Liver (tissue), 3 donors: ENCODE data around the gene ARHGAP36.

Source experiments
- ATF3 ChIP-seq: IDR thresholded peaks from 2 replicates; pipeline ENCODE4 v1.6.1; 2016; ENCODE audit warnings: antibody characterized with exemption
- CTCF ChIP-seq: fragments of 150-350 bp; IDR thresholded peaks from 2 replicates; pipeline ENCODE4 v1.5.1; 2017; ENCODE audit warnings: improper control_type of control experiment, low read depth, low read length; ENCODE audit not compliant: missing input control
- FOXA1 ChIP-seq: IDR thresholded peaks from 2 replicates; pipeline ENCODE4 v1.6.1; 2016; ENCODE audit warnings: antibody characterized with exemption
- MAX ChIP-seq: IDR thresholded peaks from 2 replicates; pipeline ENCODE4 v1.6.1; 2016; ENCODE audit warnings: antibody characterized with exemption
- NR2F2 ChIP-seq: IDR thresholded peaks from 2 replicates; pipeline ENCODE4 v1.6.1; 2016; ENCODE audit warnings: antibody characterized with exemption
- RAD21 ChIP-seq, 2 donors: IDR thresholded peaks; 2 replicates each; pipeline ENCODE4 v1.6.1; 2016; ENCODE audit warnings: antibody characterized with exemption in 2 of 2, mild to moderate bottlenecking in 2 of 2
- REST ChIP-seq: IDR thresholded peaks from 2 replicates; pipeline ENCODE4 v1.6.1; 2016; ENCODE audit warnings: antibody characterized with exemption, mild to moderate bottlenecking
- SP1 ChIP-seq: IDR thresholded peaks from 2 replicates; pipeline ENCODE4 v1.6.1; 2018; ENCODE audit warnings: antibody characterized with exemption, mild to moderate bottlenecking
- TAF1 ChIP-seq: conservative IDR thresholded peaks from 2 replicates; pipeline ENCODE4 v1.6.1; 2016; ENCODE audit warnings: antibody characterized with exemption, mild to moderate bottlenecking
- YY1 ChIP-seq: IDR thresholded peaks from 2 replicates; pipeline ENCODE4 v1.6.1; 2016; ENCODE audit warnings: antibody characterized with exemption, mild to moderate bottlenecking
- ZBTB33 ChIP-seq: IDR thresholded peaks from 2 replicates; pipeline ENCODE4 v1.6.1; 2016; ENCODE audit warnings: antibody characterized with exemption
- donor health status: healthy.
- donor health status: healthy.

- TF ChIP-seq ATF3, result no peak
- no peak for TF ChIP-seq CTCF
- no peak for TF ChIP-seq ZBTB33
- TF ChIP-seq FOXA1, result no peak
- no peak for TF ChIP-seq SP1
- no peak for TF ChIP-seq MAX
- TF ChIP-seq RAD21 (IDR thresholded peaks at IDR 0.05), result no peak
- no peak for TF ChIP-seq REST
- TF ChIP-seq NR2F2, result no peak
- no peak for TF ChIP-seq YY1
- no peak for TF ChIP-seq TAF1
These were observed 3.2 kb upstream of the ARHGAP36 start for GRCh38 chrX:131054906-131055305.
